Keratinocyte (primary cell): ENCODE results near the gene LY6G6C.

ENCODE experiments used
- CTCF ChIP-seq, 3 experiments: IDR thresholded peaks in 1 of 3; conservative IDR thresholded peaks in 1 of 3; optimal IDR thresholded peaks in 1 of 3; 2 replicates in 2 of 3; 3 replicates in 1 of 3; pipeline versions ENCODE3 to v1.5.1; 2011; ENCODE audit warnings: low read length in 3 of 3, mild to moderate bottlenecking in 3 of 3, moderate library complexity in 2 of 3, control low read depth in 1 of 3, inconsistent platforms in 1 of 3; ENCODE audit not compliant: insufficient read depth in 2 of 3; ENCODE audit errors: extremely low read depth in 1 of 3
- EZH2 ChIP-seq: IDR thresholded peaks from one replicate; pipeline ENCODE4 v1.6.1; 2012; ENCODE audit warnings: inconsistent platforms, mild to moderate bottlenecking, low read length, moderate library complexity

GRCh38 chr6:31761343-31761742 lies 39.8 kb upstream of the LY6G6C start:
- TF ChIP-seq CTCF (optimal IDR thresholded peaks at IDR 0.05 in 1 of 3, IDR thresholded peaks at IDR 0.05 in 1 of 3, conservative IDR thresholded peaks at IDR 0.05 in 1 of 3; ENCODE audit: extremely low read depth in 1 of 3, insufficient read depth in 2 of 3, low read length in 3 of 3) (no peak), EZH2 (no peak)
